ENCODE results near the gene CRYBG3.

The CRYBG3 gene

DNA sequence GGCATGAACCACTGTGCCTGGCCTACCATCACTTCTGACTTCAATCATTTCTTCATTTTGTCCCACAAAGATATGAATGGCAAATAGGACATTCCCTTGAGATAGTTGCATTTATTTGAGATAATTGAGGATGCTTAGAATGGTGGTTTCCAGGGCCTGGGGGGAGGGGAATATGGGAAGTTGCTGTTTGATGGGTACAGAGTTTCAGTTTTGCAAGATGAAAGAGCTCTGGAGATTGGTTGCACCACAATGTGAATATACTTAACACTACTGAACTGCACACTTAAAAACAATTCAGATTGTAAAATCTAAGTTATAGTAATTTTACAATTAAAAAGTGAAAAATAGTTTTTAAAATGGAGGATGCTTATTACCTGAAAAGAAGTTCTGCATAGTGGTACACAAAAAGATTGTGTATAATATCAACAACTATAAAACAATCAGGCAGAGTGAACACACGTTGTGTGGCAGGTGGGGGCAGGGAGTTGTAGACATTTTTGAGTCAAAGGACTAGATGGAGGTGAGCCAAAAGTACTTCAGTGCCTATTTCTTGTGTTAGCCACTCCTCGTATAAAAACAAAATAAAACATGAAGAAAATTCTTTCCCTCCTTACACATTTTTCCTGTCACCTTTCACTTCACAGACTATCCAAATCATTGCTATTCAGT is 168.9 kb downstream of the CRYBG3 start:
- no peak overlapping the region for H3K27ac ChIP-seq (ENCODE audit: low read depth, low read length)
- no peaks in the 10 kb centered on the region for H3K9me3 ChIP-seq (ENCODE audit: control insufficient read depth in 5 of 5, low read length in 5 of 5)
- no peaks in the 10 kb centered on the region for H3K36me3 ChIP-seq (ENCODE audit: control insufficient read depth in 5 of 5, insufficient read depth in 5 of 5, low read length in 5 of 5)
- no peak overlapping the region for H3K9ac ChIP-seq (ENCODE audit: low read length in 5 of 5)
- H3K4me1 ChIP-seq (ENCODE audit: control insufficient read depth in 5 of 5, insufficient read depth in 5 of 5, low read length in 5 of 5), result no peaks in the 10 kb centered on the region
- H3K27me3 ChIP-seq (ENCODE audit: control insufficient read depth in 5 of 5, insufficient read depth in 4 of 5, low read length in 5 of 5), result peaks cover 0 to 4% (median 0%) of the 10 kb centered on the region in 5 donors
- H3K4me3 ChIP-seq (ENCODE audit: low read depth in 1 of 5, low read length in 5 of 5), result no peak overlapping the region

DNA sequence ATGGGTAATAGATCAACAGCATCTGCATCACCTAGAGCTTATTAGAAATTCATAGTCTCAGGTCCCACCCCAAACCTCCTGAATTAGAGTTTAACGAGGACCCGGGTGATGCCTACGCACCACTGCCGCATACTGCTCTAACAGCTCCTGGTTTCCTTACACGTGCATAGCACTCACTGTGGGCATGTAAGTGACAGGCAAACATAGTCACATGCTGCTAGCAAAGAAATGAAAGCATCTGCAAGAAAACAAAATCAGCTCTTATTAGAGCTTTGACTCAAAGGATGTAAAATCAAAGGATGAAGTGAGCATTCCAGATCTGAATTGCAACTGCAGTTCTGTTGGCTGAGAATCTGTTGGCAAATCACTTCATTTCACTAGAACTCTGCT is 169.5 kb downstream of the CRYBG3 start:
- Histone ChIP-seq H3K9me3 (ENCODE audit: control insufficient read depth in 5 of 5, low read length in 5 of 5) (no peaks in the 10 kb centered on the region), H3K27ac (ENCODE audit: low read depth, low read length) (no peak overlapping the region), H3K9ac (ENCODE audit: low read length in 5 of 5) (no peak overlapping the region), H3K4me3 (ENCODE audit: low read depth in 1 of 5, low read length in 5 of 5) (no peak overlapping the region), H3K27me3 (ENCODE audit: control insufficient read depth in 5 of 5, insufficient read depth in 4 of 5, low read length in 5 of 5) (peaks cover 0 to 4% (median 0%) of the 10 kb centered on the region in 5 donors), H3K4me1 (ENCODE audit: control insufficient read depth in 5 of 5, insufficient read depth in 5 of 5, low read length in 5 of 5) (no peaks in the 10 kb centered on the region), H3K36me3 (ENCODE audit: control insufficient read depth in 5 of 5, insufficient read depth in 5 of 5, low read length in 5 of 5) (no peaks in the 10 kb centered on the region)

DNA sequence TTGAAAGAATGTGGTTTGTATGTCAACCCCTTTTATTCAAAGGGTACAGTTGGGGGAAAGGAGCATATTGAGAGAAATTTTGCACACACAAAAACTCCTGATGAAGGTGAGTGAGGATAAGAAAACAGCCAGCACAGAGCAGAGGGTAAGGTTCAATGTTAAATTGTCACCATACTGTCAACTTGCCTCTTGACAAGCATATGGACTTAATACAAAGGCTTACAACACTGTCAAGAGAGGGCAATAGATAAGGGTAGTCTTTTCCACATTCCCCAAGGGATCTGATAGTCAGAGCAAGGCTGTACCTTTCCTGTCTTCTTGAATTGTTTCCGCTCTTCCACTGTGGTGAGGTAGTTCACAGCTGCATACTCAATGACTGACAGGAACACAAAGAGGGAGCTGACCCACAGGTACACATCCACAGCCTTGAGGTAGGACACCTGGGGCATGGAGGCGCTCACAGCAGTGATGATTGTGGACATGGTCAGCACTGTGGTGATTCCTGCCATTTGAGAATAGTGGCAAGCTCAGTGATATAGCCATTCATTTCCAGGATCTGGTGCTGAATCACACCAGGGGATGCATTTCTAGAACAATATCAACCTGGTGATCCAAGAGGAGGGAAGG is 170.8 kb downstream of the CRYBG3 start:
- no peak overlapping the region for H3K9ac ChIP-seq (ENCODE audit: low read length in 5 of 5)
- H3K27me3 ChIP-seq (ENCODE audit: control insufficient read depth in 5 of 5, insufficient read depth in 4 of 5, low read length in 5 of 5), result peaks cover 0 to 4% (median 0%) of the 10 kb centered on the region in 5 donors

DNA sequence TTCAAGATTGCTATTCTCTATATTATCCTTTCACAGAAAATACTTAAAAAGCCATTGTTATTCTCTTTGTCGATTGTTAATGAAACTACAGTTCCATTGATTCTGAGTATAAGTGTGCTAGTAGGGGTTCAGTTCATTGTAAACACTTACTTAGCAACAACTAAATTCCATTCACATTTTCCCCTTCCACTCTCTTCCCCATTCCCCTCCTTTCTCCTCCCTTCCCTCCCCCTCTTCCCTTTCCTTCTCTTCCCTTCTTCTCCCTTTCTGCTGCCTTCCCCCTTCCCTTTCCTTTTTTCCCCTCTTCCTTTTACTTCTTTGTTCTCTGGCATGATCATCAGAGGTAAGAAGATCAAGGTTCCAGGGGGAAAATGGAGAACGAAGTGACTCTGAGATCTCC is 171.7 kb downstream of the CRYBG3 start:
- peaks cover 0 to 4% (median 0%) of the 10 kb centered on the region in 5 donors for H3K27me3 ChIP-seq (ENCODE audit: control insufficient read depth in 5 of 5, insufficient read depth in 4 of 5, low read length in 5 of 5)
- no peak overlapping the region for H3K4me3 ChIP-seq (ENCODE audit: low read depth in 1 of 5, low read length in 5 of 5)
- no peaks in the 10 kb centered on the region for H3K9me3 ChIP-seq (ENCODE audit: control insufficient read depth in 5 of 5, low read length in 5 of 5)
- H3K4me1 ChIP-seq (ENCODE audit: control insufficient read depth in 5 of 5, insufficient read depth in 5 of 5, low read length in 5 of 5), result no peaks in the 10 kb centered on the region
- H3K36me3 ChIP-seq (ENCODE audit: control insufficient read depth in 5 of 5, insufficient read depth in 5 of 5, low read length in 5 of 5), result no peaks in the 10 kb centered on the region
- no peak overlapping the region for H3K27ac ChIP-seq (ENCODE audit: low read depth, low read length)
- no peak overlapping the region for H3K9ac ChIP-seq (ENCODE audit: low read length in 5 of 5)

More for the DNA sequence above, 170.8 kb downstream of the CRYBG3 start:
- Histone ChIP-seq H3K9me3 (ENCODE audit: control insufficient read depth in 5 of 5, low read length in 5 of 5) (no peaks in the 10 kb centered on the region), H3K4me1 (ENCODE audit: control insufficient read depth in 5 of 5, insufficient read depth in 5 of 5, low read length in 5 of 5) (no peaks in the 10 kb centered on the region), H3K27ac (ENCODE audit: low read depth, low read length) (no peak overlapping the region), H3K36me3 (ENCODE audit: control insufficient read depth in 5 of 5, insufficient read depth in 5 of 5, low read length in 5 of 5) (no peaks in the 10 kb centered on the region), H3K4me3 (ENCODE audit: low read depth in 1 of 5, low read length in 5 of 5) (no peak overlapping the region)

DNA sequence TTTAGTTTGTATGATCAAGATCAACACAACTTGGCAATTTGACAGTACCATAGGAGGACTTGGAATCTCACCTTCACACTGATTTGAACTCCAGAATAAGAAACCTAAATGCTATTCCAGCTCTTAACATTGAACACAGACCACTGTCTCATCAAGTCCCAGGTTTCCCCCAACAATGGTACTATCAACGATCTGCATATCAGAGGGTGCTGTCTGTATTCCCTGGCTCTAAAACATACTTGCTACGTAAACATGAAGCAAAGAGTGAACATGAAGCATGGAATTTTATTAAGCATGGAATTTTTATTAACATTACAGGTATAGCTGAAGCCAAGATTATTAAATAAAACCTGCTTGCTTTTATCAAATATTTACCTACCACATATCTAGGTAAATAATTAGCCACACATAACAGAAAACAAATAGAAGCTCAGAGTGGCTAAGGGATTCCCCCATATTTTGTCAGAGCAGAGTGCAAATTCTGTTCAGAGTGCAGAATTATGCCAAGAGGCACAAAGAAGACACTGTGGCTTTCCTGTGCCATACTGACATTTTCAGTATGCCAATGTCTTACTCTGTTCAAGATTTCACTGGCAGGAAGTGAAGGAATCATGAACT is 172.6 kb downstream of the CRYBG3 start:
- peaks cover 0 to 4% (median 0%) of the 10 kb centered on the region in 5 donors for H3K27me3 ChIP-seq (ENCODE audit: control insufficient read depth in 5 of 5, insufficient read depth in 4 of 5, low read length in 5 of 5)
- H3K9me3 ChIP-seq (ENCODE audit: control insufficient read depth in 5 of 5, low read length in 5 of 5), result no peaks in the 10 kb centered on the region
- H3K9ac ChIP-seq (ENCODE audit: low read length in 5 of 5), result no peak overlapping the region
- H3K36me3 ChIP-seq (ENCODE audit: control insufficient read depth in 5 of 5, insufficient read depth in 5 of 5, low read length in 5 of 5), result no peaks in the 10 kb centered on the region
- H3K4me1 ChIP-seq (ENCODE audit: control insufficient read depth in 5 of 5, insufficient read depth in 5 of 5, low read length in 5 of 5), result no peaks in the 10 kb centered on the region
- no peak overlapping the region for H3K4me3 ChIP-seq (ENCODE audit: low read depth in 1 of 5, low read length in 5 of 5)
- no peak overlapping the region for H3K27ac ChIP-seq (ENCODE audit: low read depth, low read length)

Measured in subcutaneous abdominal adipose tissue (tissue), 5 donors.